ENCODE data around the gene TSC22D4. TPM values are rescaled to one million over a fixed set of nuclear protein-coding genes. Genes with fewer than 3 reads are reported as not detected.

TSC22D4 gene
- total and polyA plus RNA-seq, 9 of the 15 experiments (the other 6 are each of a cell fraction or from before 2014, with no cell fraction given) = 0.37 to 107 (median 28.7) TPM

DNA sequence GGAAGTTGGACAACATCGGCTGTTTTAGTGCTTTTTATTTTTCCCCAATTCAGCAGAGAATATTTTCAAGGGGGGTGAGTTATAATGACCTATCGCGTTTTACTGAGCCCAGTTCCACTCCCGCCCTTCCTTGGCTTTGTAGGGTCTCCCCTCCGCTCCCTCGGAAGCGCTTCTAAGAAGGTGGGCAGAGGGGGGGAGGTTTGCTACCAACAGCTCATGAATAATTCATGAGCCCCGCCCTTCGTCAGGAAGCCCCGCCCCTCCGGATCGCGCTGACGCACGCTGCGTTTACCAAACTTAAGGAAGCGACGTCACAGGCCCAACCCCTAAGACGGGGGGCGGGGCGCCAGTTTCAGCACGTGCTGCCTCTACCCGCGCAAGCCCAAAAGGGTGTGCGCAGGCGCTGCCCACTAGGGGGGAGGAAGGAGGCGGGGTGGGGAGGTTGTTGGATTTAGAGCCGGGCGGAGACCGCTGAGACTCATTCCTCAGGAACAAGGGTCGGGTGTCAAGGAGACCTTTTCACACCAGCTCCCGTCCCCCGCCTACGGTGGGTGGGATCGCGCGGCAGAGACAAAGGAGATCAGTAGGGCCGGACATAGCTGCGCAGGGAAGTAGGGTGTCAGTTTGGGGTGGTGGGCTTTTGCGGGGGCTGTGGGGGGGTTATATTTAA is 49.9 kb downstream of the TSC22D4 start (continued):
- TF ChIP-seq, protein P1, sequence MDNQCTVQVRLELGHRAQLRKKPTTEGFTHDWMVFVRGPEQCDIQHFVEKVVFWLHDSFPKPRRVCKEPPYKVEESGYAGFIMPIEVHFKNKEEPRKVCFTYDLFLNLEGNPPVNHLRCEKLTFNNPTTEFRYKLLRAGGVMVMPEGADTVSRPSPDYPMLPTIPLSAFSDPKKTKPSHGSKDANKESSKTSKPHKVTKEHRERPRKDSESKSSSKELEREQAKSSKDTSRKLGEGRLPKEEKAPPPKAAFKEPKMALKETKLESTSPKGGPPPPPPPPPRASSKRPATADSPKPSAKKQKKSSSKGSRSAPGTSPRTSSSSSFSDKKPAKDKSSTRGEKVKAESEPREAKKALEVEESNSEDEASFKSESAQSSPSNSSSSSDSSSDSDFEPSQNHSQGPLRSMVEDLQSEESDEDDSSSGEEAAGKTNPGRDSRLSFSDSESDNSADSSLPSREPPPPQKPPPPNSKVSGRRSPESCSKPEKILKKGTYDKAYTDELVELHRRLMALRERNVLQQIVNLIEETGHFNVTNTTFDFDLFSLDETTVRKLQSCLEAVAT (IDR thresholded peaks at IDR 0.05) = peak; percentile 49 to 67; a peak in 3 of 4 replicates
- TF ChIP-seq ZNF124 (CRISPR knock-in tag; IDR thresholded peaks at IDR 0.05) (no peak), MXI1 (IDR thresholded peaks at IDR 0.05; ENCODE audit: low read depth, low read length) (peak; percentile 87), NCOR1 (IDR thresholded peaks at IDR 0.05) (peak; percentile 58), RFX5 (IDR thresholded peaks at IDR 0.05; ENCODE audit: low read depth, low read length) (peak; percentile 45; the same call in 1 of the 2 replicates), LEF1 (IDR thresholded peaks at IDR 0.05) (peak; percentile 76), NR2C1 (IDR thresholded peaks at IDR 0.05) (no peak), NR2C1 (tag; IDR thresholded peaks at IDR 0.05) (no peak), ESRRA (IDR thresholded peaks at IDR 0.05; ENCODE audit: borderline replicate concordance, low read depth) (peak; percentile 20; the same call in 1 of the 2 replicates), ZNF324 (CRISPR knock-in tag; IDR thresholded peaks at IDR 0.05) (no peak), MEF2A (IDR thresholded peaks at IDR 0.05; ENCODE audit: control insufficient read depth, low read depth, low read length) (no peak), ZFPM2 (CRISPR knock-in tag; IDR thresholded peaks at IDR 0.05) (no peak), HDAC3 (IDR thresholded peaks at IDR 0.05; ENCODE audit: borderline replicate concordance, partially characterized antibody) (no peak), BRD9 (IDR thresholded peaks at IDR 0.05; ENCODE audit: low read depth, partially characterized antibody) (peak; percentile 16), NBN (IDR thresholded peaks at IDR 0.05; ENCODE audit: low read depth) (peak; percentile 54), ZNF707 (CRISPR knock-in tag; conservative IDR thresholded peaks at IDR 0.05) (no peak)
- TF ChIP-seq, protein P2, sequence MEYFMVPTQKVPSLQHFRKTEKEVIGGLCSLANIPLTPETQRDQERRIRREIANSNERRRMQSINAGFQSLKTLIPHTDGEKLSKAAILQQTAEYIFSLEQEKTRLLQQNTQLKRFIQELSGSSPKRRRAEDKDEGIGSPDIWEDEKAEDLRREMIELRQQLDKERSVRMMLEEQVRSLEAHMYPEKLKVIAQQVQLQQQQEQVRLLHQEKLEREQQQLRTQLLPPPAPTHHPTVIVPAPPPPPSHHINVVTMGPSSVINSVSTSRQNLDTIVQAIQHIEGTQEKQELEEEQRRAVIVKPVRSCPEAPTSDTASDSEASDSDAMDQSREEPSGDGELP (CRISPR knock-in tag; IDR thresholded peaks at IDR 0.05; ENCODE audit: borderline replicate concordance) = 0 out of 2 replicates have a peak, but pooled peaks have one; percentile 30
- TF ChIP-seq, protein P3, sequence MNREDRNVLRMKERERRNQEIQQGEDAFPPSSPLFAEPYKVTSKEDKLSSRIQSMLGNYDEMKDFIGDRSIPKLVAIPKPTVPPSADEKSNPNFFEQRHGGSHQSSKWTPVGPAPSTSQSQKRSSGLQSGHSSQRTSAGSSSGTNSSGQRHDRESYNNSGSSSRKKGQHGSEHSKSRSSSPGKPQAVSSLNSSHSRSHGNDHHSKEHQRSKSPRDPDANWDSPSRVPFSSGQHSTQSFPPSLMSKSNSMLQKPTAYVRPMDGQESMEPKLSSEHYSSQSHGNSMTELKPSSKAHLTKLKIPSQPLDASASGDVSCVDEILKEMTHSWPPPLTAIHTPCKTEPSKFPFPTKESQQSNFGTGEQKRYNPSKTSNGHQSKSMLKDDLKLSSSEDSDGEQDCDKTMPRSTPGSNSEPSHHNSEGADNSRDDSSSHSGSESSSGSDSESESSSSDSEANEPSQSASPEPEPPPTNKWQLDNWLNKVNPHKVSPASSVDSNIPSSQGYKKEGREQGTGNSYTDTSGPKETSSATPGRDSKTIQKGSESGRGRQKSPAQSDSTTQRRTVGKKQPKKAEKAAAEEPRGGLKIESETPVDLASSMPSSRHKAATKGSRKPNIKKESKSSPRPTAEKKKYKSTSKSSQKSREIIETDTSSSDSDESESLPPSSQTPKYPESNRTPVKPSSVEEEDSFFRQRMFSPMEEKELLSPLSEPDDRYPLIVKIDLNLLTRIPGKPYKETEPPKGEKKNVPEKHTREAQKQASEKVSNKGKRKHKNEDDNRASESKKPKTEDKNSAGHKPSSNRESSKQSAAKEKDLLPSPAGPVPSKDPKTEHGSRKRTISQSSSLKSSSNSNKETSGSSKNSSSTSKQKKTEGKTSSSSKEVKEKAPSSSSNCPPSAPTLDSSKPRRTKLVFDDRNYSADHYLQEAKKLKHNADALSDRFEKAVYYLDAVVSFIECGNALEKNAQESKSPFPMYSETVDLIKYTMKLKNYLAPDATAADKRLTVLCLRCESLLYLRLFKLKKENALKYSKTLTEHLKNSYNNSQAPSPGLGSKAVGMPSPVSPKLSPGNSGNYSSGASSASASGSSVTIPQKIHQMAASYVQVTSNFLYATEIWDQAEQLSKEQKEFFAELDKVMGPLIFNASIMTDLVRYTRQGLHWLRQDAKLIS (CRISPR knock-in tag; IDR thresholded peaks at IDR 0.05) = peak; percentile 91
- TF ChIP-seq, protein P4, sequence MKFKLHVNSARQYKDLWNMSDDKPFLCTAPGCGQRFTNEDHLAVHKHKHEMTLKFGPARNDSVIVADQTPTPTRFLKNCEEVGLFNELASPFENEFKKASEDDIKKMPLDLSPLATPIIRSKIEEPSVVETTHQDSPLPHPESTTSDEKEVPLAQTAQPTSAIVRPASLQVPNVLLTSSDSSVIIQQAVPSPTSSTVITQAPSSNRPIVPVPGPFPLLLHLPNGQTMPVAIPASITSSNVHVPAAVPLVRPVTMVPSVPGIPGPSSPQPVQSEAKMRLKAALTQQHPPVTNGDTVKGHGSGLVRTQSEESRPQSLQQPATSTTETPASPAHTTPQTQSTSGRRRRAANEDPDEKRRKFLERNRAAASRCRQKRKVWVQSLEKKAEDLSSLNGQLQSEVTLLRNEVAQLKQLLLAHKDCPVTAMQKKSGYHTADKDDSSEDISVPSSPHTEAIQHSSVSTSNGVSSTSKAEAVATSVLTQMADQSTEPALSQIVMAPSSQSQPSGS (CRISPR knock-in tag; IDR thresholded peaks at IDR 0.05) = no peak
- TF ChIP-seq, protein P5, sequence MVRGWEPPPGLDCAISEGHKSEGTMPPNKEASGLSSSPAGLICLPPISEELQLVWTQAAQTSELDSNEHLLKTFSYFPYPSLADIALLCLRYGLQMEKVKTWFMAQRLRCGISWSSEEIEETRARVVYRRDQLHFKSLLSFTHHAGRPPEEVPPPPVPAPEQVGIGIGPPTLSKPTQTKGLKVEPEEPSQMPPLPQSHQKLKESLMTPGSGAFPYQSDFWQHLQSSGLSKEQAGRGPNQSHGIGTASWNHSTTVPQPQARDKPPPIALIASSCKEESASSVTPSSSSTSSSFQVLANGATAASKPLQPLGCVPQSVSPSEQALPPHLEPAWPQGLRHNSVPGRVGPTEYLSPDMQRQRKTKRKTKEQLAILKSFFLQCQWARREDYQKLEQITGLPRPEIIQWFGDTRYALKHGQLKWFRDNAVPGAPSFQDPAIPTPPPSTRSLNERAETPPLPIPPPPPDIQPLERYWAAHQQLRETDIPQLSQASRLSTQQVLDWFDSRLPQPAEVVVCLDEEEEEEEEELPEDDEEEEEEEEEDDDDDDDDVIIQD (CRISPR knock-in tag; IDR thresholded peaks at IDR 0.05) = no peak

Measured in K562 (cell line).